Panc1 (cell line): ENCODE data around the gene CPAMD8.

Experiments
- POLR2AphosphoS5 ChIP-seq: IDR thresholded peaks from 2 replicates; pipeline ENCODE4 v1.6.1; 2012; ENCODE audit warnings: mild to moderate bottlenecking, low read depth, low read length, moderate library complexity
- TCF7L2 ChIP-seq: IDR thresholded peaks from 2 replicates; pipeline ENCODE4 v1.6.1; 2011; ENCODE audit warnings: mild to moderate bottlenecking, low read depth, low read length, inconsistent platforms
- TF ChIP-seq, protein P1 (sequence below): fragments of 450-650 bp; IDR thresholded peaks from 2 replicates; pipeline ENCODE4 v1.5.1; 2017; ENCODE audit warnings: mild to moderate bottlenecking
- TF ChIP-seq, protein P2 (sequence below), 2 experiments: IDR thresholded peaks; 2 replicates each; pipeline ENCODE4 v1.6.1; 2011 to 2012; ENCODE audit warnings: low read depth in 2 of 2, control low read depth in 1 of 2, low read length in 1 of 2, mild to moderate bottlenecking in 1 of 2, moderate library complexity in 1 of 2; ENCODE audit not compliant: insufficient read depth in 1 of 2

DNA sequence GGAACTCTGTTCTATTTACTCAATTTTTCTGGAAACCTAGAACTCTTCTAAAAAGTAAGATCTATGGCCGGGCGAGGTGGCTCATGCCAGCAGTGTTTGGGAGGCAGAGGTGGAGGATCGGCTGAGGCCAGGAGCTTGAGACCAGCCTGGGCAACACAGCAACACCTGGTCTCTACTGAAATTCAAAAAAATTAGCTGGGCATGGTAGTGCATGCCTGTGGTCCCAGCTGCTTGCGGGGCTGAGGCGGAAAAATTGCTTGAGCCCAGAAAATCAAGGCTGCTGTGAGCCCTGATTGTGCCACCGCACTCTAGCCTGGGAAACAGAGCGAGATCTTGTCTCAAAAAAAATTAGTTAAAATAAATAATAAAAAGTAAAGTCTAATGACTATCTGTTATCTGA lies 109.2 kb downstream of the CPAMD8 start:
- TF ChIP-seq, protein P1, sequence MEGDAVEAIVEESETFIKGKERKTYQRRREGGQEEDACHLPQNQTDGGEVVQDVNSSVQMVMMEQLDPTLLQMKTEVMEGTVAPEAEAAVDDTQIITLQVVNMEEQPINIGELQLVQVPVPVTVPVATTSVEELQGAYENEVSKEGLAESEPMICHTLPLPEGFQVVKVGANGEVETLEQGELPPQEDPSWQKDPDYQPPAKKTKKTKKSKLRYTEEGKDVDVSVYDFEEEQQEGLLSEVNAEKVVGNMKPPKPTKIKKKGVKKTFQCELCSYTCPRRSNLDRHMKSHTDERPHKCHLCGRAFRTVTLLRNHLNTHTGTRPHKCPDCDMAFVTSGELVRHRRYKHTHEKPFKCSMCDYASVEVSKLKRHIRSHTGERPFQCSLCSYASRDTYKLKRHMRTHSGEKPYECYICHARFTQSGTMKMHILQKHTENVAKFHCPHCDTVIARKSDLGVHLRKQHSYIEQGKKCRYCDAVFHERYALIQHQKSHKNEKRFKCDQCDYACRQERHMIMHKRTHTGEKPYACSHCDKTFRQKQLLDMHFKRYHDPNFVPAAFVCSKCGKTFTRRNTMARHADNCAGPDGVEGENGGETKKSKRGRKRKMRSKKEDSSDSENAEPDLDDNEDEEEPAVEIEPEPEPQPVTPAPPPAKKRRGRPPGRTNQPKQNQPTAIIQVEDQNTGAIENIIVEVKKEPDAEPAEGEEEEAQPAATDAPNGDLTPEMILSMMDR: no peak
- no peak for TF ChIP-seq POLR2AphosphoS5
- no peak for TF ChIP-seq TCF7L2
- TF ChIP-seq, protein P2, sequence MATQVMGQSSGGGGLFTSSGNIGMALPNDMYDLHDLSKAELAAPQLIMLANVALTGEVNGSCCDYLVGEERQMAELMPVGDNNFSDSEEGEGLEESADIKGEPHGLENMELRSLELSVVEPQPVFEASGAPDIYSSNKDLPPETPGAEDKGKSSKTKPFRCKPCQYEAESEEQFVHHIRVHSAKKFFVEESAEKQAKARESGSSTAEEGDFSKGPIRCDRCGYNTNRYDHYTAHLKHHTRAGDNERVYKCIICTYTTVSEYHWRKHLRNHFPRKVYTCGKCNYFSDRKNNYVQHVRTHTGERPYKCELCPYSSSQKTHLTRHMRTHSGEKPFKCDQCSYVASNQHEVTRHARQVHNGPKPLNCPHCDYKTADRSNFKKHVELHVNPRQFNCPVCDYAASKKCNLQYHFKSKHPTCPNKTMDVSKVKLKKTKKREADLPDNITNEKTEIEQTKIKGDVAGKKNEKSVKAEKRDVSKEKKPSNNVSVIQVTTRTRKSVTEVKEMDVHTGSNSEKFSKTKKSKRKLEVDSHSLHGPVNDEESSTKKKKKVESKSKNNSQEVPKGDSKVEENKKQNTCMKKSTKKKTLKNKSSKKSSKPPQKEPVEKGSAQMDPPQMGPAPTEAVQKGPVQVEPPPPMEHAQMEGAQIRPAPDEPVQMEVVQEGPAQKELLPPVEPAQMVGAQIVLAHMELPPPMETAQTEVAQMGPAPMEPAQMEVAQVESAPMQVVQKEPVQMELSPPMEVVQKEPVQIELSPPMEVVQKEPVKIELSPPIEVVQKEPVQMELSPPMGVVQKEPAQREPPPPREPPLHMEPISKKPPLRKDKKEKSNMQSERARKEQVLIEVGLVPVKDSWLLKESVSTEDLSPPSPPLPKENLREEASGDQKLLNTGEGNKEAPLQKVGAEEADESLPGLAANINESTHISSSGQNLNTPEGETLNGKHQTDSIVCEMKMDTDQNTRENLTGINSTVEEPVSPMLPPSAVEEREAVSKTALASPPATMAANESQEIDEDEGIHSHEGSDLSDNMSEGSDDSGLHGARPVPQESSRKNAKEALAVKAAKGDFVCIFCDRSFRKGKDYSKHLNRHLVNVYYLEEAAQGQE (IDR thresholded peaks at IDR 0.05; ENCODE audit: insufficient read depth in 1 of 2, low read depth in 2 of 2, low read length in 1 of 2): no peak
